Body of pancreas (tissue), 4 donors: ENCODE measurements around the gene MID1. TPM values are rescaled to one million over a fixed set of nuclear protein-coding genes. Genes with fewer than 3 reads are reported as not detected.

Source experiments
- ATAC-seq: fragments of 150-250 bp; one replicate; pipeline ENCODE4 v1.9.1; 2016
- DNase-seq, 4 donors: peaks; one replicate each; pipeline ENCODE4 v3.0.0-alpha.2; 2019
- H3K27ac ChIP-seq, 4 donors: fragments of 200-600 bp; sonication (generic); 1 replicate in 3 of 4; 2 replicates in 1 of 4; pipeline versions ENCODE4 v1.5.1 to v1.6.1; 2016 to 2019; ENCODE audit warnings: mild to moderate bottlenecking in 1 of 4, mixed read lengths in 1 of 4, moderate library complexity in 1 of 4
- H3K27me3 ChIP-seq, 2 donors: fragments of 200-600 bp; sonication (generic); one replicate each; pipeline ENCODE4 v1.6.0; 2016; ENCODE audit warnings: mild to moderate bottlenecking in 1 of 2
- H3K36me3 ChIP-seq, 2 donors: fragments of 200-600 bp; sonication (generic); replicated peaks in 1 of 2; 2 replicates each; pipeline ENCODE4 v1.5.1; 2016; ENCODE audit warnings: low read depth in 2 of 2; ENCODE audit not compliant: insufficient read depth in 1 of 2
- H3K4me1 ChIP-seq: fragments of 200-600 bp; sonication (generic); one replicate; pipeline ENCODE4 v1.6.0; 2016
- H3K4me3 ChIP-seq, 2 donors: fragments of 200-600 bp; sonication (generic); 1 replicate in 1 of 2; 2 replicates in 1 of 2; pipeline ENCODE4 v1.5.1; 2016 to 2019
- H3K9me3 ChIP-seq, 3 donors: fragments of 200-600 bp; sonication (generic); 1 replicate in 2 of 3; 2 replicates in 1 of 3; pipeline ENCODE4 v1.5.1; 2016
- CTCF ChIP-seq, 7 experiments: fragments of 450-650 bp in 4 of 7; fragments of 200-600 bp in 3 of 7; sonication (generic) in 3 of 7; IDR thresholded peaks; one replicate each; pipeline ENCODE4 v1.5.1; 2016 to 2019; ENCODE audit warnings: antibody characterized with exemption in 7 of 7
- POLR2A ChIP-seq, 3 donors: fragments of 450-650 bp; IDR thresholded peaks; one replicate each; pipeline ENCODE4 v1.6.1; 2016; ENCODE audit warnings: antibody characterized with exemption in 3 of 3, mild to moderate bottlenecking in 2 of 3
- WGBS, 2 donors: methylation state at CpG; one replicate each; pipeline ENCODE4 v1.1.5; 2017; 5-methylcytosine and 5-hydroxymethylcytosine counted together
- intact Hi-C: fragments of 100-400 bp; cut with DNase I; formaldehyde crosslinking; loops from one replicate; pipeline ENCODE4 v1.15.1; 2023
- total RNA-seq, 2 donors: library from RNA; depleted of rRNA; stranded (reverse); fragments of >200 nt; gene quantifications; one replicate each; pipeline ENCODE4 v1.1.0, GENCODE V29; 2016

Gene MID1
- total RNA-seq, 2 donors from 2014 or later: 4.9 to 7.3 TPM

- H3K9me3 ChIP-seq: no peaks in the 10 kb centered on the region
- H3K4me3 ChIP-seq: no peak overlapping the region
- H3K27ac ChIP-seq: no peak overlapping the region
- H3K4me1 ChIP-seq: no peaks in the 10 kb centered on the region
- intact Hi-C loops: no loop called here
- TF ChIP-seq POLR2A (IDR thresholded peaks at IDR 0.05): no peak
- no peak for TF ChIP-seq CTCF (IDR thresholded peaks at IDR 0.05)
- WGBS, 2 donors: 71 to 73% methylated on average over 3 of the region's 3 CpGs
- no peaks in the 10 kb centered on the region for H3K36me3 ChIP-seq
- no peaks in the 10 kb centered on the region for H3K27me3 ChIP-seq
- ATAC-seq (no peak), DNase-seq (no peak)
These were observed 152.6 kb downstream of the MID1 start for GRCh38 chrX:10467793-10468192.

DNA sequence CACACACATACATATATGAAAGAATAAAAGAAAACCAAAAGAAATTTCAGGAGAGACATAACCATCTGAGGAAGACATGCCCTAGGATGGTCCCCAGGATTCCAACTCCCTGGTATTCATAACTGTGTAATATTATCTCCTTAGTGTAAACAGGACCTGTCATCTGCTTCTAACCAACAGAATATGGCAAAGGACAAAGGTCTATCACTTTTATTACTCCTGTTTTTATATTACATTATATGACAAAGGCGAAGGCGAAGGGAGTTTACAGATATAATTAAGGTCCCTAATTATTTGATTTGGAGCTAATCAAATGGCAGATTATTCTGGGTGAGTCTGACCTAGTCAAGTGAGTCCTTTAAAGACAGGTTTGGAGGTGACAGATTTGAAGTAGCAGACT lies 155.1 kb downstream of the MID1 start:
- no peak overlapping the region for H3K27ac ChIP-seq
- TF ChIP-seq POLR2A (IDR thresholded peaks at IDR 0.05): no peak
- TF ChIP-seq CTCF (IDR thresholded peaks at IDR 0.05): no peak
- no peak for DNase-seq
- no peaks in the 10 kb centered on the region for H3K4me1 ChIP-seq
- WGBS, 2 donors: 93 to 95% methylated on average over 2 of the region's 2 CpGs
- H3K36me3 ChIP-seq: no peaks in the 10 kb centered on the region
- intact Hi-C loops: no loop called here
- H3K9me3 ChIP-seq: no peaks in the 10 kb centered on the region
- no peak for ATAC-seq
- H3K27me3 ChIP-seq: no peaks in the 10 kb centered on the region
- no peak overlapping the region for H3K4me3 ChIP-seq

GRCh38 chrX:10457092-10457491 lies 163.3 kb downstream of the MID1 start:
- Histone ChIP-seq H3K27ac (no peak overlapping the region), H3K9me3 (no peaks in the 10 kb centered on the region), H3K4me1 (no peaks in the 10 kb centered on the region), H3K4me3 (no peak overlapping the region), H3K36me3 (no peaks in the 10 kb centered on the region), H3K27me3 (no peaks in the 10 kb centered on the region)
- intact Hi-C loops: no loop called here
- TF ChIP-seq POLR2A (IDR thresholded peaks at IDR 0.05) (no peak), CTCF (IDR thresholded peaks at IDR 0.05) (no peak)
- no peak for DNase-seq
- ATAC-seq: no peak
- 87 to 93% methylated on average over 5 of the region's 5 CpGs for WGBS, 2 donors

- Histone ChIP-seq H3K9me3 (no peaks in the 10 kb centered on the region), H3K27me3 (no peaks in the 10 kb centered on the region), H3K27ac (no peak overlapping the region), H3K36me3 (no peaks in the 10 kb centered on the region), H3K4me1 (no peaks in the 10 kb centered on the region), H3K4me3 (no peak overlapping the region)
- ATAC-seq (no peak), DNase-seq (no peak)
- intact Hi-C loops: no loop called here
- no peak for TF ChIP-seq POLR2A (IDR thresholded peaks at IDR 0.05)
- TF ChIP-seq CTCF (IDR thresholded peaks at IDR 0.05): no peak
- 100% methylated on average over 1 of the region's 1 CpG for WGBS, 2 donors
These were observed 166.4 kb downstream of the MID1 start for GRCh38 chrX:10453945-10454344.

DNA sequence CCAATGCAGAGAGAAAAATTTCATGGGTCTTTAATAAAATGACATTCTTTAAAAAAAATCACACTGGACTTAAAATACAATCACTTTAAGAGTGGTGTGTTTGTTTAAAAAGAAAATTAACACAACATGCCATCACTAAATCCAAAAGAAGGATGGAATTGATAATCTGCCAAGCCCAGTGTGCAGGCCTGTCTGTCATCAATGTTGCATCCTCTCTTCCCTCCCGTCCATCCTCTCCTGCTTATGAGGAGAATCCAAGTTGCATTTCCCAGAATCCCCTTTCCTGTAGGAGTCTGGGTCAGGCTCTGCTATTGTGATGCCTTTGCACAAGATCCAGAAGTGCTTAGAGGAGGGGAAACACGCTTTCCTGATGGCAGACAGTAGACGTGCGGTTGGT lies 169.4 kb downstream of the MID1 start:
- Histone ChIP-seq H3K9me3 (no peaks in the 10 kb centered on the region), H3K27ac (no peak overlapping the region), H3K36me3 (no peaks in the 10 kb centered on the region), H3K27me3 (no peaks in the 10 kb centered on the region), H3K4me3 (no peak overlapping the region), H3K4me1 (no peaks in the 10 kb centered on the region)
- intact Hi-C loops: no loop called here
- ATAC-seq (no peak), DNase-seq (no peak)
- TF ChIP-seq POLR2A (IDR thresholded peaks at IDR 0.05): no peak
- WGBS, 2 donors: 88 to 93% methylated on average over 3 to 4 of the region's 4 CpGs
